GM18517 (cell line): ENCODE results near the gene PIGX.

Source experiments
- ATAC-seq: cut with Tn5 transposase; IDR thresholded peaks from one replicate; pipeline ENCODE4 v1.9.1; 2021; ENCODE audit warnings: mild to moderate bottlenecking, moderate library complexity; ENCODE audit not compliant: unreplicated experiment

Gene PIGX

GRCh38 chr3:196754091-196754981, 42.2 kb downstream of the PIGX start:
- no peak for ATAC-seq

GRCh38 chr3:196756732-196757131, 44.6 kb downstream of the PIGX start:
- no peak for ATAC-seq

- ATAC-seq = no peak
Observed at GRCh38 chr3:196757876-196758739, 45.9 kb downstream of the PIGX start.

- ATAC-seq = no peak
Observed at GRCh38 chr3:196763179-196763578, 51.0 kb downstream of the PIGX start.

GRCh38 chr3:196765454-196765853, 53.3 kb downstream of the PIGX start:
- ATAC-seq = no peak

GRCh38 chr3:196771067-196771466, 58.9 kb downstream of the PIGX start:
- no peak for ATAC-seq

GRCh38 chr3:196772102-196772501, 59.9 kb downstream of the PIGX start:
- ATAC-seq = no peak

GRCh38 chr3:196772897-196773296, 60.7 kb downstream of the PIGX start:
- ATAC-seq = no peak

- no peak for ATAC-seq
Observed at GRCh38 chr3:196774191-196774820, 62.1 kb downstream of the PIGX start.

GRCh38 chr3:196774848-196775422, 62.8 kb downstream of the PIGX start:
- no peak for ATAC-seq

- ATAC-seq = no peak
Observed at GRCh38 chr3:196775938-196776337, 63.8 kb downstream of the PIGX start.

GRCh38 chr3:196777836-196778235, 65.7 kb downstream of the PIGX start:
- ATAC-seq = no peak

GRCh38 chr3:196778755-196779154, 66.6 kb downstream of the PIGX start:
- no peak for ATAC-seq

- ATAC-seq = no peak
Observed at GRCh38 chr3:196782511-196782910, 70.3 kb downstream of the PIGX start.
